Measurements from ENCODE around the gene CCNE1.

CCNE1 gene

DNA sequence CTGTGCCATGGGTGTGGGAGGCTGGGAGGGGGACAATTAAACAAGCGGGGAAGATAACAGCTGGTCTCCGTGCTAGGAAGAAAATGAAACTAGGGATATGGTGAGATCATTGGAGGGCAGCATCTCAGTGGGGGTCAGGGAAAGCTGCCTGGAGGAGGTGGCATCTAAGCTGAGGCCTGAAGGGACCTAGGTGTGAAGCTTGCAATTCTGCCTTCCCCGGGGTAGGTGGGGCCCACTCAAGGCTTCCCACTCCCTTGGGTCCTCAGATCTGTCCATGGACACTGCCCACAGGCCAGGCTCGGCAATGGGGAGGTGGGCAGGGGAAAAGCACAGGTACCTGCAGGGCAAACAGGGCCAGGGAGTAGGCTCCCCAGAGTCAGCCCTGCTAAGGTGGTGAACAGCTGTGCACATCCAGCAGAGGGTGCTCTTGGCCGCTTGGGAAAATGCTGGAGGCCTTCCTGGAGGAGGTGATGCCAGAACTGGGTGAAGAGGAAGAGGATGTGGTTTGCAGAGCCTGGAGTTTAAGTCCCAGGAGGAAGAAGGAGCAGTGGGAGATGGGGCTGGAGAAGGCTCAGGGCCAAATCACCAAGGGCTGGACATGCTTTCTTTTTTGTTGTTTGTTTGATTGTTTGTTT lies 25.7 kb upstream of the CCNE1 start (continued):
- TF ChIP-seq ZNF366 (tag by site-specific recombination; conservative IDR thresholded peaks at IDR 0.05) (no peak), PRDM1 (tag by site-specific recombination; IDR thresholded peaks at IDR 0.05) (no peak), ZNF585B (tag by site-specific recombination; IDR thresholded peaks at IDR 0.05) (no peak), ZBTB8A (tag by site-specific recombination; IDR thresholded peaks at IDR 0.05) (no peak), ZFP69B (tag by site-specific recombination; IDR thresholded peaks at IDR 0.05) (peak; percentile 75; the same call in 1 of the 2 replicates), ZNF335 (tag by site-specific recombination; conservative IDR thresholded peaks at IDR 0.05) (peak; percentile 21; the same call in 1 of the 2 replicates), GLIS2 (tag by site-specific recombination; IDR thresholded peaks at IDR 0.05) (0 out of 2 replicates have a peak, but pooled peaks have one; percentile 32), ZNF121 (tag by site-specific recombination; IDR thresholded peaks at IDR 0.05) (peak; percentile 40; the same call in 1 of the 2 replicates), ZFHX2 (tag by site-specific recombination; conservative IDR thresholded peaks at IDR 0.05) (peak; percentile 59; the same call in 1 of the 2 replicates), EGR2 (tag by site-specific recombination; IDR thresholded peaks at IDR 0.05; ENCODE audit: low read depth) (peak; percentile 83), ZNF707 (tag by site-specific recombination; IDR thresholded peaks at IDR 0.05) (no peak), KLF7 (tag by site-specific recombination; IDR thresholded peaks at IDR 0.05; ENCODE audit: borderline replicate concordance) (0 out of 2 replicates have a peak, but pooled peaks have one; percentile 16), ZNF549 (tag by site-specific recombination; IDR thresholded peaks at IDR 0.05) (no peak), KLF10 (tag by site-specific recombination; IDR thresholded peaks at IDR 0.05) (no peak), ZNF830 (tag by site-specific recombination; IDR thresholded peaks at IDR 0.05; ENCODE audit: low read depth) (no peak)
- TF ChIP-seq, protein P1, sequence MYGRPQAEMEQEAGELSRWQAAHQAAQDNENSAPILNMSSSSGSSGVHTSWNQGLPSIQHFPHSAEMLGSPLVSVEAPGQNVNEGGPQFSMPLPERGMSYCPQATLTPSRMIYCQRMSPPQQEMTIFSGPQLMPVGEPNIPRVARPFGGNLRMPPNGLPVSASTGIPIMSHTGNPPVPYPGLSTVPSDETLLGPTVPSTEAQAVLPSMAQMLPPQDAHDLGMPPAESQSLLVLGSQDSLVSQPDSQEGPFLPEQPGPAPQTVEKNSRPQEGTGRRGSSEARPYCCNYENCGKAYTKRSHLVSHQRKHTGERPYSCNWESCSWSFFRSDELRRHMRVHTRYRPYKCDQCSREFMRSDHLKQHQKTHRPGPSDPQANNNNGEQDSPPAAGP (tag by site-specific recombination; IDR thresholded peaks at IDR 0.05): peak; percentile 77
- TF ChIP-seq, protein P2, sequence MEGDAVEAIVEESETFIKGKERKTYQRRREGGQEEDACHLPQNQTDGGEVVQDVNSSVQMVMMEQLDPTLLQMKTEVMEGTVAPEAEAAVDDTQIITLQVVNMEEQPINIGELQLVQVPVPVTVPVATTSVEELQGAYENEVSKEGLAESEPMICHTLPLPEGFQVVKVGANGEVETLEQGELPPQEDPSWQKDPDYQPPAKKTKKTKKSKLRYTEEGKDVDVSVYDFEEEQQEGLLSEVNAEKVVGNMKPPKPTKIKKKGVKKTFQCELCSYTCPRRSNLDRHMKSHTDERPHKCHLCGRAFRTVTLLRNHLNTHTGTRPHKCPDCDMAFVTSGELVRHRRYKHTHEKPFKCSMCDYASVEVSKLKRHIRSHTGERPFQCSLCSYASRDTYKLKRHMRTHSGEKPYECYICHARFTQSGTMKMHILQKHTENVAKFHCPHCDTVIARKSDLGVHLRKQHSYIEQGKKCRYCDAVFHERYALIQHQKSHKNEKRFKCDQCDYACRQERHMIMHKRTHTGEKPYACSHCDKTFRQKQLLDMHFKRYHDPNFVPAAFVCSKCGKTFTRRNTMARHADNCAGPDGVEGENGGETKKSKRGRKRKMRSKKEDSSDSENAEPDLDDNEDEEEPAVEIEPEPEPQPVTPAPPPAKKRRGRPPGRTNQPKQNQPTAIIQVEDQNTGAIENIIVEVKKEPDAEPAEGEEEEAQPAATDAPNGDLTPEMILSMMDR (tag by site-specific recombination; IDR thresholded peaks at IDR 0.05): peak; percentile 64; the same call in 1 of the 2 replicates
- TF ChIP-seq, protein P3, sequence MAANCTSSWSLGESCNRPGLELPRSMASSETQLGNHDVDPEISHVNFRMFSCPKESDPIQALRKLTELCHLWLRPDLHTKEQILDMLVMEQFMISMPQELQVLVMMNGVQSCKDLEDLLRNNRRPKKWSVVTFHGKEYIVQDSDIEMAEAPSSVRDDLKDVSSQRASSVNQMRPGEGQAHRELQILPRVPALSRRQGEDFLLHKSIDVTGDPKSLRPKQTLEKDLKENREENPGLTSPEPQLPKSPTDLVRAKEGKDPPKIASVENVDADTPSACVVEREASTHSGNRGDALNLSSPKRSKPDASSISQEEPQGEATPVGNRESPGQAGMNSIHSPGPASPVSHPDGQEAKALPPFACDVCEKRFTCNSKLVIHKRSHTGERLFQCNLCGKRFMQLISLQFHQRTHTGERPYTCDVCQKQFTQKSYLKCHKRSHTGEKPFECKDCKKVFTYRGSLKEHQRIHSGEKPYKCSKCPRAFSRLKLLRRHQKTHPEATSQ (tag by site-specific recombination; IDR thresholded peaks at IDR 0.05): 0 out of 2 replicates have a peak, but pooled peaks have one; percentile 11
- TF ChIP-seq, protein P4, sequence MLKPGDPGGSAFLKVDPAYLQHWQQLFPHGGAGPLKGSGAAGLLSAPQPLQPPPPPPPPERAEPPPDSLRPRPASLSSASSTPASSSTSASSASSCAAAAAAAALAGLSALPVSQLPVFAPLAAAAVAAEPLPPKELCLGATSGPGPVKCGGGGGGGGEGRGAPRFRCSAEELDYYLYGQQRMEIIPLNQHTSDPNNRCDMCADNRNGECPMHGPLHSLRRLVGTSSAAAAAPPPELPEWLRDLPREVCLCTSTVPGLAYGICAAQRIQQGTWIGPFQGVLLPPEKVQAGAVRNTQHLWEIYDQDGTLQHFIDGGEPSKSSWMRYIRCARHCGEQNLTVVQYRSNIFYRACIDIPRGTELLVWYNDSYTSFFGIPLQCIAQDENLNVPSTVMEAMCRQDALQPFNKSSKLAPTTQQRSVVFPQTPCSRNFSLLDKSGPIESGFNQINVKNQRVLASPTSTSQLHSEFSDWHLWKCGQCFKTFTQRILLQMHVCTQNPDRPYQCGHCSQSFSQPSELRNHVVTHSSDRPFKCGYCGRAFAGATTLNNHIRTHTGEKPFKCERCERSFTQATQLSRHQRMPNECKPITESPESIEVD (tag by site-specific recombination; IDR thresholded peaks at IDR 0.05): no peak
- TF ChIP-seq, protein P5, sequence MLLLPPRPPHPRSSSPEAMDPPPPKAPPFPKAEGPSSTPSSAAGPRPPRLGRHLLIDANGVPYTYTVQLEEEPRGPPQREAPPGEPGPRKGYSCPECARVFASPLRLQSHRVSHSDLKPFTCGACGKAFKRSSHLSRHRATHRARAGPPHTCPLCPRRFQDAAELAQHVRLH (tag by site-specific recombination; IDR thresholded peaks at IDR 0.05): peak; percentile 98

DNA sequence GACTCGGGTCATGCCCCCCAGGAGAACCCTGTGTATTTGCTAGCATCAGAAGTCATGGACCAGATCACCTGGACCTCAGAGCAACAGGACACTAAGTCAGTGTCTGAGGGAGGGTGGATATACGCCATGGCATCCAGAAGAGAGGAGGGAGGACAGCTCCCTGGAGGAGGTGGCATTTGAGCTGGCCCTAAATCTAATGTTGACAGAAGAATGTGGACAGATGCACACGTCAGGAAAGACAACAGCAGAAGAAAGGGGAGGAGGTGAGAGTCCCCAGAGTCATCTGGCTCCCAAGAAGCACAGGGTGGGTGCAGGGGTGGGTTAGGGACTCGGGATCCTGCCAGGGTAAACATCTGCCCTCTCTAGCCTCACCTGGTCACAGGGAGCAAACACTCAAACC lies 24.5 kb upstream of the CCNE1 start:
- H3K4me3 ChIP-seq (ENCODE audit: low read depth, low read length): no peak overlapping the region
- no peaks in the 10 kb centered on the region for H3K9me3 ChIP-seq (ENCODE audit: control insufficient read depth, insufficient read depth, low read depth, low read length)
- POLR2A ChIA-PET: interaction anchor here (0.7 kb wide), 1 partner anchor 35 kb away, joined by 11 read pairs; no protein-coding TSS in a partner anchor
- no peak overlapping the region for H3K27ac ChIP-seq (ENCODE audit: extremely low read depth, low read depth, low read length)
- CTCF ChIA-PET: interaction anchor here (0.6 to 3.9 kb wide), 11 partner anchors 9 to 759 kb away, joined by 3 to 26 read pairs (median 4); no protein-coding TSS in a partner anchor
- H3K36me3 ChIP-seq (ENCODE audit: control insufficient read depth in 2 of 2, insufficient read depth in 1 of 2, low read length in 2 of 2): no peaks in the 10 kb centered on the region
- no peaks in the 10 kb centered on the region for H3K4me1 ChIP-seq (ENCODE audit: control insufficient read depth, insufficient read depth, low read length)
- no peak for TF ChIP-seq ZNF404 (tag by site-specific recombination; IDR thresholded peaks at IDR 0.05)
- TF ChIP-seq GLIS2 (tag by site-specific recombination; IDR thresholded peaks at IDR 0.05): no peak
- TF ChIP-seq, protein P6, sequence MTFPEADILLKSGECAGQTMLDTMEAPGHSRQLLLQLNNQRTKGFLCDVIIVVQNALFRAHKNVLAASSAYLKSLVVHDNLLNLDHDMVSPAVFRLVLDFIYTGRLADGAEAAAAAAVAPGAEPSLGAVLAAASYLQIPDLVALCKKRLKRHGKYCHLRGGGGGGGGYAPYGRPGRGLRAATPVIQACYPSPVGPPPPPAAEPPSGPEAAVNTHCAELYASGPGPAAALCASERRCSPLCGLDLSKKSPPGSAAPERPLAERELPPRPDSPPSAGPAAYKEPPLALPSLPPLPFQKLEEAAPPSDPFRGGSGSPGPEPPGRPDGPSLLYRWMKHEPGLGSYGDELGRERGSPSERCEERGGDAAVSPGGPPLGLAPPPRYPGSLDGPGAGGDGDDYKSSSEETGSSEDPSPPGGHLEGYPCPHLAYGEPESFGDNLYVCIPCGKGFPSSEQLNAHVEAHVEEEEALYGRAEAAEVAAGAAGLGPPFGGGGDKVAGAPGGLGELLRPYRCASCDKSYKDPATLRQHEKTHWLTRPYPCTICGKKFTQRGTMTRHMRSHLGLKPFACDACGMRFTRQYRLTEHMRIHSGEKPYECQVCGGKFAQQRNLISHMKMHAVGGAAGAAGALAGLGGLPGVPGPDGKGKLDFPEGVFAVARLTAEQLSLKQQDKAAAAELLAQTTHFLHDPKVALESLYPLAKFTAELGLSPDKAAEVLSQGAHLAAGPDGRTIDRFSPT (tag by site-specific recombination; IDR thresholded peaks at IDR 0.05): no peak
- no peak for TF ChIP-seq ZNF140 (tag by site-specific recombination; IDR thresholded peaks at IDR 0.05)
- TF ChIP-seq, protein P7, sequence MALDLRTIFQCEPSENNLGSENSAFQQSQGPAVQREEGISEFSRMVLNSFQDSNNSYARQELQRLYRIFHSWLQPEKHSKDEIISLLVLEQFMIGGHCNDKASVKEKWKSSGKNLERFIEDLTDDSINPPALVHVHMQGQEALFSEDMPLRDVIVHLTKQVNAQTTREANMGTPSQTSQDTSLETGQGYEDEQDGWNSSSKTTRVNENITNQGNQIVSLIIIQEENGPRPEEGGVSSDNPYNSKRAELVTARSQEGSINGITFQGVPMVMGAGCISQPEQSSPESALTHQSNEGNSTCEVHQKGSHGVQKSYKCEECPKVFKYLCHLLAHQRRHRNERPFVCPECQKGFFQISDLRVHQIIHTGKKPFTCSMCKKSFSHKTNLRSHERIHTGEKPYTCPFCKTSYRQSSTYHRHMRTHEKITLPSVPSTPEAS (tag by site-specific recombination; IDR thresholded peaks at IDR 0.05): no peak
- no peak for TF ChIP-seq ZNF112 (tag by site-specific recombination; IDR thresholded peaks at IDR 0.05)

Measured in HEK293 (cell line).